SU-DHL-6 (cell line): Measurements from ENCODE around the gene TNFRSF1B.

Source experiments
- H2AFZ ChIP-seq: fragments of 200-600 bp; sonication (generic); 2 replicates; pipeline ENCODE4 v1.6.1; 2014; ENCODE audit warnings: low read depth, mild to moderate bottlenecking, moderate library complexity, mixed read lengths, antibody characterized with exemption, low read length; ENCODE audit not compliant: severe bottlenecking
- H3F3A ChIP-seq: fragments of 200-600 bp; shearing (Covaris generic); 2 replicates; pipeline ENCODE4 v1.6.0; 2016; ENCODE audit warnings: antibody characterized with exemption, mild to moderate bottlenecking; ENCODE audit not compliant: insufficient read depth
- H3K27ac ChIP-seq: fragments of 200-600 bp; sonication (generic); 2 replicates; pipeline ENCODE4 v1.5.1; 2016; ENCODE audit warnings: low read depth, mild to moderate bottlenecking, low read length, moderate library complexity, mixed read lengths
- H3K27me3 ChIP-seq: fragments of 200-600 bp; sonication (generic), shearing (Covaris generic); 2 replicates; pipeline ENCODE4 v1.6.0; 2014; ENCODE audit warnings: mild to moderate bottlenecking, low read length
- H3K36me3 ChIP-seq: fragments of 200-600 bp; sonication (generic); 2 replicates; pipeline ENCODE4 v1.6.1; 2014; ENCODE audit warnings: mild to moderate bottlenecking, low read length, mixed read lengths
- H3K4me2 ChIP-seq: fragments of 300-600, 200-600 bp; shearing (Covaris generic), sonication (generic); 2 replicates; pipeline ENCODE4 v1.6.0; 2014; ENCODE audit warnings: low read length, low read depth, mild to moderate bottlenecking; ENCODE audit not compliant: poor library complexity, severe bottlenecking
- H3K4me3 ChIP-seq: fragments of 200-600 bp; sonication (generic); 2 replicates; pipeline ENCODE4 v1.5.1; 2014; ENCODE audit warnings: antibody characterized with exemption, low read length, mild to moderate bottlenecking, mixed read lengths; ENCODE audit not compliant: insufficient read depth, poor library complexity, severe bottlenecking
- H3K79me2 ChIP-seq: fragments of 200-600 bp; sonication (generic); 2 replicates; pipeline ENCODE4 v1.6.1; 2014; ENCODE audit warnings: mild to moderate bottlenecking, low read length, moderate library complexity; ENCODE audit not compliant: insufficient read depth
- H3K9ac ChIP-seq: fragments of 200-600 bp; sonication (generic); 2 replicates; pipeline ENCODE4 v1.7.0; 2014; ENCODE audit warnings: mild to moderate bottlenecking, low read length
- H3K9me2 ChIP-seq: fragments of 200-600 bp; sonication (generic); replicated peaks from 2 replicates; pipeline ENCODE4 v1.6.1; 2014; ENCODE audit warnings: low read length; ENCODE audit not compliant: insufficient read depth
- H3K9me3 ChIP-seq: fragments of 200-600 bp; sonication (generic); 2 replicates; pipeline ENCODE4 v1.6.1; 2014; ENCODE audit warnings: low read length, mixed read lengths; ENCODE audit not compliant: insufficient read depth
- H4K20me1 ChIP-seq: fragments of 200-600 bp; sonication (generic); 2 replicates; pipeline ENCODE4 v1.6.1; 2014; ENCODE audit warnings: low read depth, mild to moderate bottlenecking, antibody characterized with exemption, low read length, moderate library complexity, mixed read lengths
- EZH2phosphoT487 ChIP-seq: fragments of 200-600 bp; sonication (generic), shearing (Covaris generic); conservative IDR thresholded peaks from 2 replicates; pipeline ENCODE4 v1.6.1; 2018; ENCODE audit warnings: mild to moderate bottlenecking, antibody characterized with exemption, low read length, moderate library complexity, mixed read lengths
- TF ChIP-seq, protein P1 (sequence below): fragments of 200-600 bp; sonication (generic); IDR thresholded peaks from one replicate; pipeline ENCODE4 v1.5.1; 2017; ENCODE audit warnings: antibody characterized with exemption, mild to moderate bottlenecking, low read length, moderate library complexity; ENCODE audit not compliant: insufficient read depth, poor library complexity, severe bottlenecking

The TNFRSF1B gene

DNA sequence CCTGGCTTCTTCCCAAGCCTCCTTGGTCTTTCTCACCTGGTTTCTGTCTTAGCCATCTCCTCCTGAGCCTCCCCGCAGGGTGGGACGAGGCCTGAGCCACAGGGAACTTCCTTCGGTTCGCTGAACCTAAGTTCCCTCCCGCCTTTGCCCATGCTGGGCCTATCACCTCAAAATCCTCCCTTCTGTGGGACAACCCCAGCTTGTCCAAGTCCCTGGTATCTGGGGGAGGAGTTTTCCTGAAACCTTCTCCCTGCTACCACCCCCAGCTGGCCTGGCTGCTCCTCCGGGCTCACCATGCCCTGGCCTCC is 35.4 kb downstream of the TNFRSF1B start:
- TF ChIP-seq, protein P1, sequence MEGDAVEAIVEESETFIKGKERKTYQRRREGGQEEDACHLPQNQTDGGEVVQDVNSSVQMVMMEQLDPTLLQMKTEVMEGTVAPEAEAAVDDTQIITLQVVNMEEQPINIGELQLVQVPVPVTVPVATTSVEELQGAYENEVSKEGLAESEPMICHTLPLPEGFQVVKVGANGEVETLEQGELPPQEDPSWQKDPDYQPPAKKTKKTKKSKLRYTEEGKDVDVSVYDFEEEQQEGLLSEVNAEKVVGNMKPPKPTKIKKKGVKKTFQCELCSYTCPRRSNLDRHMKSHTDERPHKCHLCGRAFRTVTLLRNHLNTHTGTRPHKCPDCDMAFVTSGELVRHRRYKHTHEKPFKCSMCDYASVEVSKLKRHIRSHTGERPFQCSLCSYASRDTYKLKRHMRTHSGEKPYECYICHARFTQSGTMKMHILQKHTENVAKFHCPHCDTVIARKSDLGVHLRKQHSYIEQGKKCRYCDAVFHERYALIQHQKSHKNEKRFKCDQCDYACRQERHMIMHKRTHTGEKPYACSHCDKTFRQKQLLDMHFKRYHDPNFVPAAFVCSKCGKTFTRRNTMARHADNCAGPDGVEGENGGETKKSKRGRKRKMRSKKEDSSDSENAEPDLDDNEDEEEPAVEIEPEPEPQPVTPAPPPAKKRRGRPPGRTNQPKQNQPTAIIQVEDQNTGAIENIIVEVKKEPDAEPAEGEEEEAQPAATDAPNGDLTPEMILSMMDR, result no peak
- no peak for TF ChIP-seq EZH2phosphoT487
- Histone ChIP-seq H3F3A (no peaks in the 10 kb centered on the region), H3K4me2 (no peak overlapping the region), H3K9me2 (no peaks in the 10 kb centered on the region), H4K20me1 (no peaks in the 10 kb centered on the region), H3K27ac (no peak overlapping the region), H3K9me3 (no peaks in the 10 kb centered on the region), H3K9ac (no peak overlapping the region), H3K79me2 (no peaks in the 10 kb centered on the region), H3K27me3 (no peaks in the 10 kb centered on the region), H2AFZ (no peak overlapping the region), H3K4me3 (no peak overlapping the region), H3K36me3 (no peaks in the 10 kb centered on the region)

DNA sequence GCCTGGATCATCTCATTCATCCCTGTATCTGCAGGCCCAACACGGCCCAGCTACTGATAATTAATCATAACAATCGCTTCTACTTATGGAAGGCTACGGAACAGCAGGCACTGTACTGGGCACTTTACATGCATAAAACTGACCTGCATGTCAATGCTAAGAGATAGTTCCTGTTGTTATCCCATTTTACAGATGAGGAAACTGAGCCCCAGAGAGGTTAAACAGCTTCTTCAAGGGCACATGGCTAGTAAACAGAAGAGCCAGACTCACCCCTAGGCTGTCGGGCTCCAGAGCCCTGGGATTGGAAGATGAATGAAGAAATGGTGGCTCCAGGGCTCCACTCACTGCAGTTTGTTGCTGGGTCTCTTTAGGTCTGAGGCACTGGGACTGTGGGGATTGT is 35.8 kb downstream of the TNFRSF1B start:
- Histone ChIP-seq H3K9me3 (no peaks in the 10 kb centered on the region), H3K27me3 (no peaks in the 10 kb centered on the region), H3K4me2 (no peak overlapping the region), H3F3A (no peaks in the 10 kb centered on the region), H3K9ac (no peak overlapping the region), H3K4me3 (no peak overlapping the region), H2AFZ (no peak overlapping the region), H3K9me2 (no peaks in the 10 kb centered on the region), H3K27ac (no peak overlapping the region), H3K36me3 (no peaks in the 10 kb centered on the region), H4K20me1 (no peaks in the 10 kb centered on the region), H3K79me2 (no peaks in the 10 kb centered on the region)
- no peak for TF ChIP-seq EZH2phosphoT487
- TF ChIP-seq, protein P1, result no peak

DNA sequence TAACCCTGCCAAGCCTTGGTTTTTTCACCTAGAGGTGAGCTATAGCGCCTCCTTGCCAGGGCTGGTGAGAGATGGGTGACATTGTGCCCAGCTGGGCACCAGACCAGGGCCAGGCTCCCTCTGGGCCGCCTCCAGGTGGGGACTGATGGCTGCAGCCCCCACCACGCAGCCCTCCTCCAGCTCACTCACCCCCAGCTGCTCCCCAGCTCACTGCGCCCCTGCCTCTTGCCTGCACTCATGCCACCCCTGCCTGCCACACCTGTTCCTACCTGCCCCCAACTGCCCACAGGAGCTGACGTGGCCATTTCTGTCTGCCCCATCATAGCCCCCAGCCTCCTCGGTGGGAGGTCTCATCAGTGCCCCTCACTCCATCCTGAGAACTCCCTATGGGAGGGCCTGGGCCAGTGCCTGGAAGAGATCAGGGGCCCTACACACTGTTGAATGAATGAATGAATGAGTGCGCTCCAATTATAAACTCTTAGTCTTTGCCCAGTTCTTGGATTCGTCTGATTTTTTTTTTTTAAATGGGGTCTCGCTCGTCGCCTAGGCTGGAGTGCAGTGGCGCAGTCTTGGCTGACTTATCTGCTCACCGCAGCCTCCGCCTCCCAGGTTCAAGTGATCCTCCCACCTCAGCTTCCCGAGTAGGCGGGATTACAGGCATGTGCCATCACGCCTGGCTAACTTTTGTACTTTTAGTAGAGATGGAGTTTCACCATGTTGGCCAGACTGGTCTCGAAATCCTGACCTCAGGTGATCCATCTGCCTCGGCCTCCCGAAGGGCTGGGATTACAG is 36.6 kb downstream of the TNFRSF1B start:
- Histone ChIP-seq H3K4me2 (no peak overlapping the region), H3K9me2 (no peaks in the 10 kb centered on the region), H3K27ac (no peak overlapping the region), H3K9me3 (no peaks in the 10 kb centered on the region), H3K4me3 (no peak overlapping the region), H3K9ac (no peak overlapping the region), H3K27me3 (no peaks in the 10 kb centered on the region), H2AFZ (no peak overlapping the region), H4K20me1 (no peaks in the 10 kb centered on the region), H3F3A (no peaks in the 10 kb centered on the region), H3K79me2 (no peaks in the 10 kb centered on the region), H3K36me3 (no peaks in the 10 kb centered on the region)
- no peak for TF ChIP-seq EZH2phosphoT487
- TF ChIP-seq, protein P1, result no peak
